IPS-11a (cell line): ENCODE data around the gene EVC2.

Source experiments
- H3K4me3 ChIP-seq: one replicate; pipeline ENCODE4 v1.5.1; 2013; ENCODE audit warnings: low read depth, low read length, control low read depth

The EVC2 gene

GRCh38 chr4:5715357-5715756 lies 7.0 kb upstream of the EVC2 start:
- H3K4me3 ChIP-seq, result no peak overlapping the region

GRCh38 chr4:5713861-5714260 lies 5.5 kb upstream of the EVC2 start:
- no peak overlapping the region for H3K4me3 ChIP-seq

- H3K4me3 ChIP-seq, result no peak overlapping the region
These were observed 4.6 kb upstream of the EVC2 start for GRCh38 chr4:5712931-5713330.

GRCh38 chr4:5712517-5712916 lies 4.2 kb upstream of the EVC2 start:
- H3K4me3 ChIP-seq, result no peak overlapping the region

- peak overlapping the region; percentile 47 for H3K4me3 ChIP-seq
These were observed 3.3 kb upstream of the EVC2 start for GRCh38 chr4:5711479-5712184.

GRCh38 chr4:5710961-5711478 lies 2.7 kb upstream of the EVC2 start, which contains the start of gene EVC:
Gene EVC (plus strand): TSS chr4:5711201. CDS start chr4:5711381, 180 bp downstream.
- H3K4me3 ChIP-seq, result peak within 1 kb of the TSS; percentile 47

GRCh38 chr4:5710065-5710960 lies 2.0 kb upstream of the EVC2 start:
- H3K4me3 ChIP-seq, result peak overlapping the region; percentile 47

- peak overlapping the region; percentile 67 for H3K4me3 ChIP-seq
These were observed 832 bp upstream of the EVC2 start for GRCh38 chr4:5709207-5709575.

- H3K4me3 ChIP-seq, result peak overlapping the region; percentile 67
These were observed 446 bp downstream of the EVC2 start for GRCh38 chr4:5707778-5708448.

GRCh38 chr4:5707366-5707765 lies 993 bp downstream of the EVC2 start:
- H3K4me3 ChIP-seq, result peak overlapping the region; percentile 67

GRCh38 chr4:5706486-5707290 lies 1.7 kb downstream of the EVC2 start:
- H3K4me3 ChIP-seq, result no peak overlapping the region

GRCh38 chr4:5705647-5706320 lies 2.6 kb downstream of the EVC2 start:
- H3K4me3 ChIP-seq, result no peak overlapping the region

- no peak overlapping the region for H3K4me3 ChIP-seq
These were observed 4.1 kb downstream of the EVC2 start for GRCh38 chr4:5704276-5704675.

- no peak overlapping the region for H3K4me3 ChIP-seq
These were observed 4.5 kb downstream of the EVC2 start for GRCh38 chr4:5703831-5704230.

- H3K4me3 ChIP-seq, result no peak overlapping the region
These were observed 6.4 kb downstream of the EVC2 start for GRCh38 chr4:5701971-5702370.

- H3K4me3 ChIP-seq, result no peak overlapping the region
These were observed 7.9 kb downstream of the EVC2 start for GRCh38 chr4:5700459-5700858.

GRCh38 chr4:5696341-5696740 lies 12.0 kb downstream of the EVC2 start:
- H3K4me3 ChIP-seq, result no peak overlapping the region

GRCh38 chr4:5693871-5694270 lies 14.5 kb downstream of the EVC2 start:
- H3K4me3 ChIP-seq, result no peak overlapping the region

GRCh38 chr4:5691491-5692132 lies 16.7 kb downstream of the EVC2 start:
- no peak overlapping the region for H3K4me3 ChIP-seq
